ENCODE data around the gene CTDP1.
A peak's percentile ranks its signal among the peaks of the same experiment; 100 is the strongest.

The CTDP1 gene

GRCh38 chr18:79784071-79784913 is 104.7 kb downstream of the CTDP1 start:
- H3K4me3 ChIP-seq (ENCODE audit: low read depth, low read length): no peak overlapping the region
- H3K36me3 ChIP-seq (ENCODE audit: control insufficient read depth in 2 of 2, insufficient read depth in 1 of 2, low read length in 2 of 2): no peaks in the 10 kb centered on the region
- H3K9me3 ChIP-seq (ENCODE audit: control insufficient read depth, insufficient read depth, low read depth, low read length): no peaks in the 10 kb centered on the region
- TF ChIP-seq ZNF629 (tag by site-specific recombination; IDR thresholded peaks at IDR 0.05) (peak; percentile 47; the same call in 1 of the 2 replicates), KLF7 (tag by site-specific recombination; IDR thresholded peaks at IDR 0.05; ENCODE audit: borderline replicate concordance) (no peak), ATF2 (tag by site-specific recombination; IDR thresholded peaks at IDR 0.05; ENCODE audit: low read depth) (0 out of 2 replicates have a peak, but pooled peaks have one; percentile 23)
- ChIA-PET CTCF (no interaction called here), POLR2A (no interaction called here)
- no peaks in the 10 kb centered on the region for H3K4me1 ChIP-seq (ENCODE audit: control insufficient read depth, insufficient read depth, low read length)
- no peak overlapping the region for H3K27ac ChIP-seq (ENCODE audit: extremely low read depth, low read depth, low read length)

- ChIA-PET CTCF (no interaction called here), POLR2A (no interaction called here)
- H3K4me1 ChIP-seq (ENCODE audit: control insufficient read depth, insufficient read depth, low read length): no peaks in the 10 kb centered on the region
- H3K4me3 ChIP-seq (ENCODE audit: low read depth, low read length): no peak overlapping the region
- TF ChIP-seq ZNF138 (tag by site-specific recombination; IDR thresholded peaks at IDR 0.05; ENCODE audit: borderline replicate concordance): no peak
- TF ChIP-seq ZNF292 (tag by site-specific recombination; IDR thresholded peaks at IDR 0.05; ENCODE audit: borderline replicate concordance, low read depth): no peak
- no peak for TF ChIP-seq HOXC10 (CRISPR knock-in tag; IDR thresholded peaks at IDR 0.05)
- TF ChIP-seq ZNF658 (tag by site-specific recombination; IDR thresholded peaks at IDR 0.05): no peak
- TF ChIP-seq ZBTB10 (tag by site-specific recombination; IDR thresholded peaks at IDR 0.05): no peak
- TF ChIP-seq ZNF341 (tag by site-specific recombination; IDR thresholded peaks at IDR 0.05; ENCODE audit: low read depth): no peak
- TF ChIP-seq KLF16 (tag by site-specific recombination; IDR thresholded peaks at IDR 0.05): no peak
- no peak for TF ChIP-seq ZNF48 (tag by site-specific recombination; IDR thresholded peaks at IDR 0.05)
- TF ChIP-seq ZBTB8A (tag by site-specific recombination; IDR thresholded peaks at IDR 0.05): no peak
- TF ChIP-seq ZNF692 (tag by site-specific recombination; IDR thresholded peaks at IDR 0.05): no peak
- TF ChIP-seq GLIS1 (tag by site-specific recombination; IDR thresholded peaks at IDR 0.05): no peak
- no peak for TF ChIP-seq YY1 (tag by site-specific recombination; IDR thresholded peaks at IDR 0.05)
- H3K9me3 ChIP-seq (ENCODE audit: control insufficient read depth, insufficient read depth, low read depth, low read length): no peaks in the 10 kb centered on the region
- H3K27ac ChIP-seq (ENCODE audit: extremely low read depth, low read depth, low read length): no peak overlapping the region
- no peaks in the 10 kb centered on the region for H3K36me3 ChIP-seq (ENCODE audit: control insufficient read depth in 2 of 2, insufficient read depth in 1 of 2, low read length in 2 of 2)
Observed at GRCh38 chr18:79784965-79785770, 105.6 kb downstream of the CTDP1 start.

Data from HEK293 (cell line).